ENCODE results near the gene ENTPD5.

GRCh38 chr14:73909681-73910080 is 109.4 kb downstream of the ENTPD5 start:
- TF ChIP-seq CTCF (conservative IDR thresholded peaks at IDR 0.05 in 1 of 2, IDR thresholded peaks at IDR 0.05 in 1 of 2; ENCODE audit: low read depth in 1 of 2, low read length in 2 of 2): no peak
- TF ChIP-seq EZH2 (IDR thresholded peaks at IDR 0.05; ENCODE audit: low read length, missing control alignments): no peak
